A549 (cell line): ENCODE data around the gene C2CD4C. TPM values are rescaled to one million over a fixed set of nuclear protein-coding genes. Genes with fewer than 3 reads are reported as not detected.

ENCODE experiments used
- ATAC-seq, 2 experiments: fragments of 200-7000 bp in 1 of 2; fragments of >200 bp in 1 of 2; cut with Nextera tagmentation in 1 of 2; cut with Tn5 transposase in 1 of 2; 3 replicates each; pipeline versions ENCODE4 v1.8.0 to v1.9.1; 2018 to 2020; ENCODE audit warnings: mild to moderate bottlenecking in 1 of 2, moderate library complexity in 1 of 2
- CTCF ChIA-PET: fragments of 300-600 bp; sonication (Branson Sonifier 250); formaldehyde crosslinking; extraction: SDS; loops from one replicate; lab custom pipeline; 2021; ENCODE audit warnings: antibody characterized with exemption, inconsistent platforms; lab: Yijun Ruan, JAX
- POLR2A ChIA-PET: fragments of 350-600 bp; formaldehyde crosslinking; extraction: SDS; loops from one replicate; lab custom pipeline; 2021; ENCODE audit warnings: antibody characterized with exemption, inconsistent platforms; lab: Yijun Ruan, JAX
- DNase-seq, 2 experiments: peaks; one replicate each; pipeline versions ENCODE4 v3.0.0 to v3.0.0-alpha.2; 2011 to 2016; ENCODE audit warnings: low read depth in 1 of 2, low spot score in 1 of 2
- FAIRE-seq: peaks from 2 replicates; lab custom pipeline; 2011; peaks lifted over from hg19 to GRCh38; lab: Jason Lieb, UNC
- H3K27ac ChIP-seq, 2 experiments: fragments of >200 bp; sonication (Bioruptor Twin); formaldehyde crosslinking; 3 replicates each; pipeline ENCODE4 v1.5.1; 2016 to 2017
- H3K4me1 ChIP-seq: fragments of >200 bp; sonication (Bioruptor Twin); formaldehyde crosslinking; 3 replicates; pipeline ENCODE4 v1.6.1; 2016
- H3K4me2 ChIP-seq: fragments of >200 bp; sonication (Bioruptor Twin); formaldehyde crosslinking; 3 replicates; pipeline ENCODE4 v1.6.1; 2016
- H3K4me3 ChIP-seq: fragments of >200 bp; sonication (Bioruptor Twin); formaldehyde crosslinking; 3 replicates; pipeline ENCODE4 v1.5.1; 2016
- H3K9me3 ChIP-seq: fragments of >200 bp; sonication (Bioruptor Twin); formaldehyde crosslinking; 3 replicates; pipeline ENCODE4 v1.6.1; 2016
- BHLHE40 ChIP-seq: IDR thresholded peaks from 2 replicates; pipeline ENCODE4 v1.6.1; 2012; ENCODE audit warnings: low read depth, low read length, inconsistent platforms
- CBX8 ChIP-seq: fragments of 200-600 bp; sonication (generic); IDR thresholded peaks from 2 replicates; pipeline ENCODE4 v1.6.1; 2016
- CHD2 ChIP-seq: fragments of 150-350 bp; IDR thresholded peaks from 2 replicates; pipeline ENCODE4 v1.6.1; 2014; ENCODE audit warnings: low read length; ENCODE audit not compliant: partially characterized antibody
- EP300 ChIP-seq, 2 experiments: fragments of >200 bp; sonication (Bioruptor Twin); formaldehyde crosslinking; IDR thresholded peaks; 2 replicates in 1 of 2; 3 replicates in 1 of 2; pipeline ENCODE4 v1.6.1; 2016 to 2017
- FOXS1 ChIP-seq: fragments of 250-450 bp; sonication (Bioruptor Pico); IDR thresholded peaks from 2 replicates; pipeline ENCODE4 v1.5.0; 2020; ENCODE audit warnings: mild to moderate bottlenecking, moderate library complexity
- HOXB5 ChIP-seq: fragments of 250-450 bp; sonication (Bioruptor Pico); IDR thresholded peaks from 2 replicates; pipeline ENCODE4 v1.5.0; 2020; ENCODE audit warnings: mild to moderate bottlenecking, moderate library complexity
- JUN ChIP-seq, 2 experiments: fragments of >200 bp; sonication (Bioruptor Twin); formaldehyde crosslinking; IDR thresholded peaks; 2 replicates in 1 of 2; 3 replicates in 1 of 2; pipeline ENCODE4 v1.6.1; 2016 to 2017
- RCOR1 ChIP-seq: fragments of 150-350 bp; IDR thresholded peaks from 2 replicates; pipeline ENCODE4 v1.6.1; 2014; ENCODE audit warnings: antibody characterized with exemption, low read length, low read depth
- REST ChIP-seq: fragments of 200-600 bp; sonication (generic); IDR thresholded peaks from 2 replicates; pipeline ENCODE4 v1.6.1; 2016; ENCODE audit warnings: antibody characterized with exemption, mild to moderate bottlenecking, moderate library complexity
- TFCP2L1 ChIP-seq: fragments of 250-450 bp; sonication (Bioruptor Pico); IDR thresholded peaks from 2 replicates; pipeline ENCODE4 v1.5.0; 2021; ENCODE audit warnings: mild to moderate bottlenecking
- WGBS: methylation state at CpG from one replicate; pipeline ENCODE4 v1.1.6; 2017; ENCODE audit errors: missing lambda C conversion rate; 5-methylcytosine and 5-hydroxymethylcytosine counted together
- polyA minus RNA-seq: library from RNA; depleted of rRNA, polyadenylated mRNA; stranded (reverse); fragments of >200 nt; gene quantifications from 2 replicates; pipeline ENCODE4 v1.2.3, GENCODE V29; 2011; rRNA and poly(A)+ RNA removed
- polyA plus RNA-seq, 4 experiments: library from polyadenylated mRNA; depleted of rRNA in 3 of 4; stranded (reverse); fragments of >200 nt; fragmentation: RNase III in 1 of 4; extraction: RNeasy Plus Mini Kit Qiagen cat#74134 plus additional on column Dnase treatment in 1 of 4; gene quantifications; 2 replicates in 3 of 4; 3 replicates in 1 of 4; pipeline ENCODE4 v1.2.3, GENCODE V29; 2011 to 2017
- TF ChIP-seq, protein P1 (sequence below): IDR thresholded peaks from 2 replicates; pipeline ENCODE4 v1.6.1; 2012; ENCODE audit warnings: low read depth, borderline replicate concordance
- TF ChIP-seq, protein P2 (sequence below): IDR thresholded peaks from 2 replicates; pipeline ENCODE4 v1.6.1; 2012

Gene C2CD4C, protein sequence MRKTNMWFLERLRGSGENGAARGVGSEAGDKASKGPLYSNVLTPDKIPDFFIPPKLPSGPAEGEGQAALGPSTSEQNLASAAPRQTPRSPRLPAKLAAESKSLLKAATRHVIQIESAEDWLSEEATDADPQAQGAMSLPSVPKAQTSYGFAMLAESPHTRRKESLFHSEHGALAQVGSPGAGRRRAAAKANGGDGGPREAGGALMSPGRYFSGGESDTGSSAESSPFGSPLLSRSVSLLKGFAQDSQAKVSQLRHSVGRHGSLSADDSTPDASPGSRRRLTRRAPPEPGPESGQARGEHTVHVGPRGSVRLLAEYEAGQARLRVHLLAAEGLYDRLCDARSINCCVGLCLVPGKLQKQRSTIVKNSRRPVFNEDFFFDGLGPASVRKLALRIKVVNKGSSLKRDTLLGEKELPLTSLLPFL
- polyA plus RNA-seq (2011; rRNA removed): 0.13 and 0.21 TPM in 2 replicates
- 0.41 and 0.62 TPM in 2 replicates for polyA plus RNA-seq (2012; cell fraction: cytosol; rRNA removed)
- polyA plus RNA-seq (2012; cell fraction: nucleus; rRNA removed): 1.1 and 1.7 TPM in 2 replicates
- polyA plus RNA-seq (2017; fragmentation: RNase III; extraction: RNeasy Plus Mini Kit Qiagen cat#74134 plus additional on column Dnase treatment): 0.41 to 0.71 TPM (median 0.57 TPM) in 3 replicates
- 0.12 and 0.19 TPM in 2 replicates for polyA minus RNA-seq

- peak within 1 kb of the TSS; percentile 100 for H3K4me2 ChIP-seq
- no peak for FAIRE-seq
- no CpG with 5 or more reads among the region's 80 CpGs for WGBS
- TF ChIP-seq, protein P1, sequence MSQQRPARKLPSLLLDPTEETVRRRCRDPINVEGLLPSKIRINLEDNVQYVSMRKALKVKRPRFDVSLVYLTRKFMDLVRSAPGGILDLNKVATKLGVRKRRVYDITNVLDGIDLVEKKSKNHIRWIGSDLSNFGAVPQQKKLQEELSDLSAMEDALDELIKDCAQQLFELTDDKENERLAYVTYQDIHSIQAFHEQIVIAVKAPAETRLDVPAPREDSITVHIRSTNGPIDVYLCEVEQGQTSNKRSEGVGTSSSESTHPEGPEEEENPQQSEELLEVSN: peak; percentile 47; the same call in 1 of the 2 replicates
- TF ChIP-seq TFCP2L1 (CRISPR knock-in tag) (no peak), FOXS1 (CRISPR knock-in tag) (no peak)
- TF ChIP-seq, all 56 proteins: peak for 1
- peak within 1 kb of the TSS; percentile 74 to 93 for H3K27ac ChIP-seq
- H3K4me1 ChIP-seq: peaks cover 8% of the 10 kb centered on the region; the same call in 1 of the 3 replicates
- H3K9me3 ChIP-seq: no peaks in the 10 kb centered on the region
- ATAC-seq (peak; percentile 30 to 54; a peak in 3 of 6 replicates), DNase-seq (no peak)
- POLR2A ChIA-PET: no interaction called here
- peak within 1 kb of the TSS; percentile 73 for H3K4me3 ChIP-seq
- CTCF ChIA-PET: interaction anchor here (0.9 kb wide), 1 partner anchor 38 kb away, joined by 3 read pairs; no protein-coding TSS in a partner anchor
Measured at GRCh38 chr19:408902-409515, at the start of gene C2CD4C. C2CD4C (minus strand) TSS chr19:409147; CDS start chr19:408361, 786 bp downstream.

DNA sequence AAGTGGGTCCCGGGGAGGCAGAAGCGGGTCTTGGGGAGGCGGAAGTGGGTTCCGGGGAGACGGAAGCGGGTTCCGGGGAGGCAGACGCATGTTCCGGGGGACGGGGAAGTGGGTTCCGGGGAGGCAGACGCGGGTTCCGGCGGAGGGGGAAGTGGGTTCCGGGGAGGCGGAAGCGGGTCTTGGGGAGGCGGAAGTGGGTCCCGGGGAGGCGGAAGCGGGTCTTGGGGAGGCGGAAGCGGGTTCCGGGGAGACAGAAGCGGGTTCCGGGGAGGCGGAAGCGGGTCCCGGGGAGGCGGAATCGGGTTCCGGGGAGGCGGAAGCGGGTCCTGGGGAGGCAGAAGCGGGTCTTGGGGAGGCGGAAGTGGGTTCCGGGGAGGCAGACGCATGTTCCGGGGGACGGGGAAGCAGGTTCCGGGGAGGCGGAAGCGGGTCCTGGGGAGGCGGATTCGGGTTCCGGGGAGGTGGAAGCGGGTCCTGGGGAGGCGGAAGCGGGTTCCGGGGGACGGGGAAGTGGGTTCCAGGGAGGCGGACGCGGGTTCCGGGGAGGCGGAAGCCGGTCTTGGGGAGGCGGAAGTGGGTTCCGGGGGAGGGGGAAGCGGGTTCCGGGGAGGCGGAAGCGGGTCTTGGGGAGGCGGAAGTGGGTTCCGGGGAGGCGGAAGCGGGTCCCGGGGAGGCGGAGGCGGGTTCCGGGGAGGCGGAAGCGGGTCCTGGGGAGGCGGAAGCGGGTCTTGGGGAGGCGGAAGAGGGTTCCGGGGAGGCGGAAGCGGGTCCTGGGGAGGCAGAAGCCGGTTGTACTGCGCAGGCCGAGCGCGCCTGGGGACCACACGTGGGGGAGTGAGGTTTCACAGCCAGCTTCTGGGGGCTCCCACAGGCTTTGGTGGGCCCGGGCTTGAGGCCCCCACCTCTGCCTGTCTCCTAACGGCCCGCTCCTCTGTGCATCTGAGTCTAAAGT is 49.4 kb upstream of the C2CD4C start:
- no peak for TF ChIP-seq CBX8
- no peak for TF ChIP-seq CHD2
- TF ChIP-seq RCOR1: no peak
- no peak for TF ChIP-seq JUN (IDR thresholded peaks at IDR 0.05)
- TF ChIP-seq, protein P2, sequence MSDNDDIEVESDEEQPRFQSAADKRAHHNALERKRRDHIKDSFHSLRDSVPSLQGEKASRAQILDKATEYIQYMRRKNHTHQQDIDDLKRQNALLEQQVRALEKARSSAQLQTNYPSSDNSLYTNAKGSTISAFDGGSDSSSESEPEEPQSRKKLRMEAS: no peak
- TF ChIP-seq EP300 (IDR thresholded peaks at IDR 0.05): no peak
- TF ChIP-seq, protein P1: no peak
- TF ChIP-seq BHLHE40: no peak
- no peak for TF ChIP-seq REST
- Histone ChIP-seq H3K4me3 (no peak overlapping the region), H3K4me1 (peaks cover 9% of the 10 kb centered on the region; the same call in 1 of the 3 replicates), H3K27ac (no peak overlapping the region), H3K9me3 (no peaks in the 10 kb centered on the region), H3K4me2 (no peak overlapping the region)
- POLR2A ChIA-PET: no interaction called here
- 93% methylated on average over 46 of the region's 89 CpGs for WGBS
- FAIRE-seq: no peak
- DNase-seq: no peak
- CTCF ChIA-PET: no interaction called here
- no peak for ATAC-seq

DNA sequence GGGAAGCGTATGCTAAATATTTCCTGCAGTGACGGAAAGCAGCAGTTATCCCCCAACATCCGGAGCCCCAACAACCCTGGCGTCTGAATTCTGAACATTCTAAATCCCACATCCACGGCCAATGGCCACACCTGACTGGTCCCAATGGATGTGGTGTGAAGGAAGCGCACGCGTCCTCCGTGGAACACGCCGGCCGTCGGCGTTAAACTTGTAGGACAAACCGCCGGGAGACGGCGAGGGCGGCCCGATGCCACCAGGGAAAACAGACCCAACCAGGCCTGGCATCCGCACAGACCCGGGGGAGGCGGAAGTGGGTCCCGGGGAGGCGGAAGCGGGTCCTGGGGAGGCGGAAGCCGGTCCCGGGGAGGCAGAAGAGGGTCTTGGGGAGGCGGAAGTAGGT is 48.7 kb upstream of the C2CD4C start:
- ATAC-seq (no peak), FAIRE-seq (no peak), DNase-seq (no peak)
- Histone ChIP-seq H3K4me2 (no peak overlapping the region), H3K9me3 (no peaks in the 10 kb centered on the region), H3K4me1 (peaks cover 9% of the 10 kb centered on the region; the same call in 1 of the 3 replicates), H3K27ac (no peak overlapping the region), H3K4me3 (no peak overlapping the region)
- ChIA-PET POLR2A (no interaction called here), CTCF (no interaction called here)
- 93% methylated on average over 28 of the region's 30 CpGs for WGBS
- TF ChIP-seq, protein P1: no peak
- no peak for TF ChIP-seq HOXB5 (CRISPR knock-in tag)
- TF ChIP-seq, all 56 proteins: peak for 0
